CD4-positive, alpha-beta T cell treated with Interferon alpha-2 for 1 hour (primary cell): Measurements from ENCODE around the gene POLR3B.
"Not testable (repeated sequence)": the region's sequence is repeated elsewhere in the genome, so short reads cannot be mapped to it uniquely, and the experiment has no call there.

Experiments used
- DNase-seq, 2 donors: peaks; one replicate each; pipeline ENCODE4 v3.0.0-alpha.2; 2020 to 2022

Gene POLR3B

DNA sequence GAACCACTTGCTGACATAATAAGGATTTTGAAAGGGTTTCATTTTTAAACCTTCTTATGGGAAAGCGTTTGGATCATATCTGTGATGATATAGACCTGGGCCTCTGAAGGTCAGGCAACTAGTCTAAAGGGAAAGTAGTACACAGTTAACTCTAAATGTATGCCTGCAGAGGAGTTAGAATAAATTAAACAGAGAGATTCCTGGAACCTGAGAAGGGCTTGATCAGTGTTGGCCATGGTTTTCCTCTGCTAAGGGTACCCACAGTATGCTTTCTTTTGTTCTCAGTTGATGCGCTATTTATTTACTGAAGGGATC is 14.4 kb upstream of the POLR3B start:
- DNase-seq: no peak

DNA sequence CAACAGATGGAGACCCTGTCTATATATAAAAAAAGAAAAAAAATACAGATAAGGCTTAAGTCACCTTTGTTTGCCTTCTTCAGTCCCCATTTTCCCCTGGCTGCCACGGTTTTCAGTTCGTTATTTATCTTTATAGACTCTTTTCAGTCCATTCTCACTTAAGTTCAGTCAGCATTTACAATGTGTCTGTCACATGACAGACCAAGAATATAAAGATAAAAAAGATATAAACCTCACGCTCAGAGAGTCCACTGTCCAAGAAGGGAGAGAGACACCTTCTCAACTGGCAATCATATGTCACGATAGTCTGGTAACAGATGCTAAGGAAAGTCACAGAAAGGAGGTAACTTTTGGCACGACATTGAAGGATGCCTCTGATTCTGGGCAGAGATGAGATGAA is 13.4 kb upstream of the POLR3B start:
- no peak for DNase-seq

DNA sequence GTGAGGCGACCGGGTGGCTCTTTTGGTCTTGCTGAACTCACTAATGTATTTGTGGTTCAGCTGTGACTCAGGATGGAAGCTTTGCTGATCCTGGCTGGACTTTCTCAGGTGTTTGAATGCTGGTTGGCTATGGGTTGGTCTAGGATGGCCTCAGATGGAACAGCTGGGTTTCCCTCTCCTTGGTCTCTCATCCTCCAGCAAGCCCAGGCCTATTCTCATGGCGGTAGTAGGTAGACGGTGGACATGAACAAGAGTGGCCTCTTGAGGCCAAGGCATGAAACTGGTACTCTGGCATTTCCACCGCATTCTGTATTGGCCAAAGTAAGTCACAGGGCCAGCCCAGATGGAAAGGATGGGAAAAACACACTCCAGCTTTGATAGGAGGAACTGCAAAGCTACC is 11.8 kb upstream of the POLR3B start:
- DNase-seq: peak in 1 of 2 donors; percentile 19

DNA sequence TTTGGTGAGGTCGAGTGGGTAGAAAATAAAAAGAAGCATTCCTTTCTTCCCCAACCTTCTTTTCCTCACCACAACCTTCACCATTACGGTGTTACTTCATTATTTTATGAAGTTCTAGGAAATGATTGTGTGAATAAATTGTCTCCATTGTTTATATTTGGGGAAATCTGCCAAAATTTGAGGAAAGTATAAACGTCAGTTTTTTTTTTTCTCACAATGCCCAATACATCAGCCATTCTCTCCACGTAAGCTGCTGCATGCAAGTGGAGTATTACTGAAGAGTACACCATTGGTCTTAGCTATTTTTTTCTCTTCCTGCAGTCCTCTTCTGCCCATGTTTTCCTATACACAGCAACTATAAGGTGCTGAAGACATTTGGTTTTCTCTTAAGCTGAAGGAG is 9.1 kb upstream of the POLR3B start:
- no peak for DNase-seq

DNA sequence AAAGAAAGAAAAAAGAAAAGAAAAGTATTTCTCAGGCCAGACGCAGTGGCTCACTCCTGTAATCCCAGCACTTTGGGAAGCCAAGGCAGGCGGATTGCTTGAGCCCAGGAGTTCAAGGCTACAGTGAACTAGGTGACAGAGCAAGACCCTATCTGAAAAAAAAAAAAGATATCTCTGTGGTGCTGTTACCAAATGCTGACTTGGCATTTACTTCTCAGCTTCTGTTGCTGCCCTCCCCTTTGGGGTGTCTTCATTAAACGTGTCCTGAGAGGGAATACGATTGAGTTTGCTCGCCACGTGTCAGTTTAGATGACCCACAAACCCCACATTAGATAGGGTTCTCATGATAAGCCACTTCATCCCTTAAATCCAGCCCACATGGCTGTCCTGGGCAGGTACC is 4.4 kb upstream of the POLR3B start:
- no peak for DNase-seq

DNA sequence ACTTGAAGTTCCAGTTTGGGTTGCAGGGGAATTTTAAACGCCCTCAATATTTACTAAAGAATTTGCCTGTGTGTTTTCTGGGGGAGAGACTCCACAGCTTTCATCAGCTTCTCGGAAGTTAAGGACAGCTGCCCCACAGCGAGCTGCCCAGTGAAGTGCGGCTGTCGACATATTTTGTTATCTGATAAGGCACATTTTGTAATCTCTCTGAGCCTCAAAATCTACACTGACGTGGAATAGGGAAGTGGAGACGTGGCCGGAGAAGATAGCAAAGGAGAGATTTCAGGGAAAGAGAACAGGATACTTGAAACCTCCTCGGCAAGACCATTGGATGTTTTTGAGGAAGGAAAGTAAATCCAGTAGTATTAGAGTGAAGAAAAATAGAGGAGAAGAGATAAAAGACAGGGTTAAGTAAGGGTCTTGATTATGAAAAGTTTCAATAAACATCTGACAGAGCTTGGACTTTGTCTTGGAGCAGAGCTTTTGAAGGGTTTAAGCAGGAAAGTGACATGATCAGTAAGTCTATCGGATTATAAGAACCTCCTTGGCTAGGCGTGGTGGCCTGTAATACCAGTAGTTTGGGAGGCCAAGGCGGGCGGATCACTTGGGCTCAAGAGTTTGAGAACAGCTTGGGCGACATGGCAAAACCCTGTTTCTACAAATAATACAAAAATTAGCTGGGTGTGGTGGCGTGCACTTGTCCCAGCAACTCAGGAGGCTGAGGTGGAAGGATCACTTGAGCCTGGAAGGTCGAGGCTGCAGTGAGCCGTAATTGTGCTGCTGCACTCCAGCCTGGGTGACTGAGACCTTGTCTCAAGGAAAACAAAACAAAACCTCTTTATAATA is 1.1 kb downstream of the POLR3B start:
- peak in 1 of 2 donors; percentile 5 for DNase-seq

DNA sequence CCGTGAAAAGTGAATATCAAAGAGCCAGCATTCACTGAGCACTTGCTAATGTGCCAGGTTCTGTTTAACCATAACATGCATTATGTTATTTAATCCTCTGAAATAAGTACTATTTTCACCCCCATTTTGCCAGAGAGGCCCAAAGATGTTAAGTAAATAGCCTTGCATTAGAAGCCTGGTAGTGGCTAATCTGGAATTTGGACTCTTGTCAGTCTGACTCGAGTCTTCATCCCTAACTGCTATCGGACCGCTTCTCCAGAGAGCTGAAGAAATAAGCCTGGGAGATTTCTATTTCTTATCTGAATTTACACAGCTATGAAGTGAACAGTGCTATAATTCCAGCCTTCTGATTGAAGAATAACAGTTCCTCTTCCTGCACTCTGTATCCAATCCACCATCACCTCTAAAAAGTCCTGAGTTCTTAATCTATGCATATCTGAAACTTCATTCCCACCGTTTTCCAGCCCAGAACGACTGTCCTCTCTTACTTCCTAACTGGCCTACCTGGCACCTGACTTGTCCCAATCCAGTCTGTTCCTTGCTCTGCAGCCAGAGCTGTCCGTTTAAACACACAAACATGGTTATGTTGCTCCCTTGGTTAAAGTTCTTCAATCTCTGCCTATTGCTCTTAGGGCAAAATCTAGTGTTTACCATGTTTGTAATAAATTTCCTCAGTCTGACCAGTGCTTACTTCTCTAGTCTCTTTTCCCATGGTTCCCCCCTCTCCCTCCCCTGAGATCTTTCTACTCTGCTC is 2.3 kb downstream of the POLR3B start:
- DNase-seq: no peak

DNA sequence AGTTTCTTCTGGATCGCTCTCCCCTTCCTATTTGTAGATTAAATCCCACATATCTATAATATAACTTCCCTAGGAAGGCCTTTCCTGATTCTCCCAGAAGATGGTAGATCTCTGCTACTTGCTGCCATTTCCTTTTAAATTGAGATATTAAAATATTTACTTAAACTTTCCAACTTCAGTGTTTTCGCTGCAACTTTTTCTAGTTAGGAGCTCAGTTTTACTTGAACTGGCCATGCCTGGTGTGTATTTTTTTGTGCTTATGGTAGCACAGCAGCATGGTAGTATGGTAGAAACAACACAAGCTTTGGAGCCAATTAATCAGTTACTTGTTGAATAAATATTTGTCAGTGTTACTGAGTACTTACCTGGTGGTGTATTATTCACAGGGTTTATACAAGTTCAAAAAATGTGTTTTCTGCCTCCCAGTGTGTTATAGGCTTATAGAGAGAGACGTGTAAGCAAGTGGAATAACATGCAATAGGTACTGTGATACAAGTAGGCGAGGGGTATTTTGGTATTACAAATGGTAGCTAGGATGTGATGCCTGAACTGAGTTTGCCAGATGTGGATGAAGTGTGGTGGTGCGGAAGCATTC is 2.9 kb downstream of the POLR3B start:
- no peak for DNase-seq

DNA sequence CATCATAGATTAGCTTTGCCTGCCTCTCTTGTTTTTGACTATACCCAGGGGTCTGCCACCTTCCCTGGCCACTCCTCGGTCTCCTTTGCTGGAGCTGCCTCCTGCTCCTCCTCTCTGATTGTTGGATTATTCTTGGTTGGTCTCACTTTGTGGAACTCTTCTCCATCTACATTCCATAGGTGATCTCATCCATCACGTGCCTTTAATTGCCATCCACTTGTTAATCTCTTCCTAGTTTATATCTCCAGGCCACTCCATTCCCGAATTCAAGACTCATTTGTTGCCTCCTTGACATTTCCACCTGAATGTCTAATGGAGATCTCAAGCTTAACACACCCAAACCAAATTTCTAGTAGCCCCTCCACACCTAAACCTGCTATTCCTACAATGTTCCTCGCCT is 5.4 kb downstream of the POLR3B start:
- DNase-seq: no peak

DNA sequence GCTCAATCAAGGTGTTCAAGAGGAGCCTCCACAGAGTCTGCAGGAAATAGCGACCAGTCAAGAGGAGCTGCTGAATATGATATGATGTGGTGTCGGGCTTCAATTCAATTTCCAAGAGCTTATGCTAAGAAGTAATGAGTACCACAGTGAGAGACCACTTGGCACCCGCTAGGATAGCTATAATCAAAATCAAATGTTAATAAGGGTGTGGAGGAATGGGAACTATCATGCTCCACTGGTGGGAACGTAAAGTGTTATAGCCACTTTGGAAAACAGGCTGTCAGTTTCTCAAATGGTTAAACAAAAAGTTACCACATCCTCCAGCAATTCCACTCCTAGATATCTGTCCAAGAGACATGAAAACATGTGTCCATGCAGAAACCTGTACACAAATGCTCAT is 6.7 kb downstream of the POLR3B start:
- no peak for DNase-seq

DNA sequence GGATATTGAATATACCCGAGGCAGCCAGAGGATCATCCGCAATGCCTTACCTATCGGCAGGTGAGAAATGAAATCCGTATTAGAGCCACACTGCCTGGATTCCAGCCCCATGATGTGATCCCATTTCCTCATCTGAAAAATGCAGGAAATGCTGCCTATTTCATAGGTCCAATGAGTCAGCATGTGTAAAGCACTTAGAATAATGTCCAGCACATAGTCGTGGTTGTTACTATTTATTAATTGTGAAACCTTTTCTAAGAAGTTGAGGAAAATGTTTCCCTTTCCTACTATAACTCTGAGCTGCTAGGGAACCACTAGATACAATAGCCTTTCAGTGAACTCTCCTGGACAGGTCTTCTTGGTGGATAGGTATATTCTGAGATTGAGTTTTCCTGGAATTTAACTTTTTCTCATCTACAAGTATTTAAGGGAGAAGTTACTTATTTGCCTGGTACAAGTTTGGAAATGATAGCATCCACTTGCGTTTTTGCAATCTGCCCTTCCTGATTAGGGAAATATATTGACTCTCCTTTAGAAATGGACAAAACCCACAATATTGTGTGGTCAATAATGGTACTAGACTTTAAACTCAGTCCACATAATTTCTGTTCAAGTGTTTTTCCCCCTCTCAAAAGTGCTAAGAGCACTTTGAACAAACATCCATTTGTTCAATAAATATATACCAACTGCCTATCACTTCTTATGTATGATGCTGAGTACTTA is 12.2 kb downstream of the POLR3B start:
- no peak for DNase-seq

DNA sequence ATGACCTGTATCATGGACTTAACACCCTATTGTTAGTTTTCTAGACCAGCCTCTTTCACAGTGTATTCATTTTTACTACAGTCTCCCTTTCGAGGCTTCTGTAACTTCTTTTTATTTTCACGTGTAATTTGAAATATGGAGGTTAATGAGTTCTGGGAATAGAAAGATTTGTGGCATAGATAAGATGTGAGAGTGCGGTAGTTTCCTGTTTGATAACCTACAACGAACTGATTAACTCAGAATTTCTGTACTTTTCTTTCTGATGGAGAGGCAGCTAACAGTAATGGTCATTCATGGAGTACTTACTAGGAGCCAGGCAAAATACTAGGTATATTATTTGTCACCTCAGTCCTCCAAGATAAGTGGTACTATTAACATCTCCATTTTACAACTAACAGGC is 21.2 kb downstream of the POLR3B start:
- DNase-seq: peak in 1 of 2 donors; percentile 20

DNA sequence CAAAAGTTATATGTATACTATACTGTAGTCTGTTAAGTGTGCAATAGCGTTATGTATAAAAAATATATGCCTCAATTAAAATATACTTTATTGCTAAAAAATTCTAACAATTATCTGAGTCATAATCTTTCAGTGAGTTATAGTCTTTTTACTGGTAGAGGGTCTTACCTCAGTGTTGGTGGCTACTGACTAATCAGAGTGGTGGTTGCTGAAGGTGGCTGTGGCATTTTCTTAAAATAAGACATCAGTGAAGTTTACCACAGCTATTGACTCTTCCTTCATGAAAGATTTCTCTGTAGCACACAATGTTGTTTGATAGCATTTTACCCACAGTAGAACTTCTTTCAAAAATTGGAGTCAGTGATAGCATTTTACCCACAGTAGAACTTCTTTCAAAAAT is 23.4 kb downstream of the POLR3B start:
- DNase-seq: no peak

DNA sequence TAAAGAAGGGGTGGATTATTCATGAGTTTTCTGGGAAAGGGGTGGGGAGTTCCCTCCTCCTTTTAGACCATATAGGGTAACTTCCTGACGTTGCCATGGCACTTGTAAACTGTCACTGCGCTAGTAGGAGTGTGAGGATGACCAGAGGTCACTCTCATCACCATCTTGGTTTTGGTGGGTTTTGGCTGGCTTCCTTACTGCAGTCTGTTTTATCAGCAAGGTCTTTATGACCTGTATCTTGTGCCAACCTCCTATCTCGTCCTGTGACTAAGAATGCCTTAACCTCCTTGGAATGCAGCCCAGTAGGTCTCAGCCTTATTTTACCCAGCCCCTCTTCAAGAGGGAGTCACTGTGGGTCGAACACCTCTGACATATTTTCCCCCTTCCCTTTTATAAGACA is 24.3 kb downstream of the POLR3B start:
- not testable (repeated sequence) for DNase-seq

DNA sequence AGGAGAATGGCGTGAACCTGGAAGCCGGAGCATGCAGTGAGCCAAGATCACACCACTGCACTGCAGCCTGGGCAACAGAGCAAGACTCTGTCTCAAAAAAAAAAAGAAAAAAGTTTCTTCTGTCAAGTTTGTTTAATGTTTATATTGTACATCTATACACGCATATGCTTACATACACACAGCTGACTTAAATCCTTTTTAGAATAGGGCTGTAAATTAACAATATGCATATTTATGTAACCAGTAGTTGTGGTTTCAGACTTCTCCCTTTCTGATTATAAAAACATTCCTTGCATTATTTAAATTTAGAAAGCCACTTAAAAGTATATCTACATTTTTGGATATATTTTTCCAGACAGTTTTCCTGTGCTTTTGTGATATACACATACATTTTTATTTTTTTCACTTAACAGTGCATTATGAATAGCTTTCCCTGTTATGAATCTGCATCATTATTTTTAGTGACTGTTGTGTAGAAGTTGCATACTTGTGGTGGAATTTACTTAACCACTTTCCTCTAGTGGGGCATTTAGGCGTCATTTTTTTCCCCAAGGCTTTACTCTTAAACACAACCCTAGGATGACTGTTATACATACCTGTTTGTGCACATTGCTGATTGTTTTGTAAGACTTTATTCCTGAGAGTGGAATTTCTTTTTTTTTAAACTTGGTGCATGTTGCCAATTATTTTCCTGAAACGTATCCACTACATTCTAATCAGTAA is 29.4 kb downstream of the POLR3B start:
- no peak for DNase-seq

DNA sequence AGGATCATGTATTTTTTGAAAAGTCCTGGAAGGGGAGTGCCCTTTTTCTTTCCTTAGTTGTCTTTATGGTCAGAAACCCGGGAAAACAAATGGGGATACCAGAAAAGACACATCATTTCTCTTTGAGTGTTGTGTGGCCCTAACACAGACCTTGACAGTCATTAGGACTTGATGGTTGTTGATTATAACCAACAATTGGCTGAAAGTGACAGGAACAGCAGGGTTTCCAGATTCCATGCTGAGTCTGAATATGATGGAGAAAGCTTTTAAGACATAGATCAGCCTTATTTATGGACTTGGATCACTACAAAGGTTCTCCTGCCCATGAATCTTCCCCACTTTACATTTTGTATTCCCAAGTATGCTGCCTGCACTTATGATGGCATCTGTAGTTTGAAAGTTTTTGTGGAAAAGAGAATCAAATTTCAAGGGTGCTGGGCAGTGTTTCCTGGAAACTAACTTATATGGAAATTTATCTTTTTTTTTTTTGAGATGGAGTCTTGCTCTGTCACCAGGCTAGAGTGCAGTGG is 30.4 kb downstream of the POLR3B start:
- no peak for DNase-seq

DNA sequence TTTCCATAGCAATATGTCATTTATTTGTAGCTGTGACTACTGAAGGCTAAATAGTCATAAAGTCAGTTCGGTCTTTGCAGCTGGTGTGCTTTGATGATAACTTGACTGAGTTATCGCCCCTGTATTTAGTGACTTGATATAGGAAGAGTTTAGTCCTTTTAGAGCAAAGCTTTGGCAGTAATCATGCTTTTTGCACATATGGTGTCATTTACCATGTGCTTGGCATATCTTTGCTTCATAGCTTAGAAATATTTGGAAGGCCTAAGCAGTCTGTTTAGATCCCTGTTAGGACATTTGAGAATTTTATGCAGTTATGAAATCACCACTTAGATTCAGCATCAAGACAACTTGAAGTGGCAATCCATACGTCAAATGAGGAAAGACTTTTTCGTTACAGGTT is 31.6 kb downstream of the POLR3B start:
- DNase-seq: no peak

DNA sequence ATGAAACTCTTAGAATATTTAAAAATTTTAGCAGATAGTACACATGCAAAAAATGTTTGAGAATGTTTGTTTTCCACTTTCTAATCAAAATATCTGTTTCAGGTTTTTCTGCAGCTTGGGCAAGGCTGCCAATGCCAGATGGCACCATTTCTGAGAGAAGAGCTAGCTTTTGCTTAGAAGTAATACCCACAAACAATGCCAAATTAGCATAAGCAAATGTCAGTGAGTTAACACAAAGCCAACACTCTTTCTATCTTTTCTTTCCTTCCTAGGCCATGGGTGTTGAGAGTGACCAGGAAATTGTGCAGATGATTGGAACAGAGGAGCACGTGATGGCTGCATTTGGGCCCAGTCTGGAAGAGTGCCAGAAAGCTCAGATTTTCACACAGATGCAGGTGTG is 35.2 kb downstream of the POLR3B start:
- no peak for DNase-seq

DNA sequence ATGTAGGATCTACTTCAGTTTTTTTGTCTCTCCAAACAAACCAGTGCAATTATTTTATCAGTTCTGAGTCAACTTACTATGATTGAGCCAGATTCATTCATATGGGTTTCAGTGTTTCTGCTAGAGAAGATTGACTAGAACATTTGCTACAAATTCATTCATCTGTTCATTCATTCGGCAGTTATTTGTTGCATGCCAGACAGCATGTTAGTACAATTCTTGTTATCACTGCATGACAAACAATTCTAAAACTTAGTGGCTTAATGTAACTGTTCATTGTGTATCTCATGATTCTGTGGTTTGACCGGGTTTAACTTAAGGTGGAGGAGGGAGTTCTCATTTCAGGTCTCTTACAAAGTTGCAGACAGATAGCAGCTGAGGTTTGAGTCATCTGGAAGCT is 52.3 kb downstream of the POLR3B start:
- DNase-seq: no peak

DNA sequence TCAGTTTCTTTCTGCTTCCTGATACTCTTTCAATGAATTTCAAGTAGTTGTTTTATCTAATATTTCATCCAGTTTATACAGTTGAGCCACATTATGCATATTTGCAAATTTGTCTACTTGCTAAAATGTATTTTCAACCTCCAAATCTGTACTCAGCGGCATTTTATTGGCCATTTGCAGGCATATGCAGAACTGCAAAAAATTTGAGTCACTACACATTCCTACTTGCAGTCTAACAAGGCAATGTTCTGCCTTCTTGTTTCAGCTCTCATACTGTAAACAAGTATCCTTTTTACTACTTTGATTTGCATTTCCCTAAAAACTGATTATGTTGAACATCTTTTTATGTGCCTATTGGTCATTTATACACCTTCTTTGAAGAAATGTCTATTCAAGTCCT is 55.0 kb downstream of the POLR3B start:
- no peak for DNase-seq

DNA sequence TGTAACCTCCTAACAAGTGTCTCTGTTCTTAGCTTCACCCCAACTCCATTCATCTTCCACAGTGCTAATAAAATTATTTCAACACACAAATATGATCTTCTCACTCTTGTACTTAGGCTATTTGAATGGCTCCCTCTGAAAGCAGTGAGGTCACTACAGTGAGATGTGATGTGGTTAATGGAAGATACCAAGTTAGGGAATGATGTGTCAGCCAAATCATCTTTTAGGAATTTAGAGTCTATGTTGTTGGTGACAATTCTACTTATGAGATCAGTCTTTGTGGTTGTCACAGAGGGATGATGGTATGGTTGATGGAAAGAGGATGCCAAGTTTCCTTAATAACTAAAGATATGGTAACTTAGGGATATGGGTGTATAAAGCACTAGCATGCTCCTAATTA is 57.6 kb downstream of the POLR3B start:
- DNase-seq: no peak

DNA sequence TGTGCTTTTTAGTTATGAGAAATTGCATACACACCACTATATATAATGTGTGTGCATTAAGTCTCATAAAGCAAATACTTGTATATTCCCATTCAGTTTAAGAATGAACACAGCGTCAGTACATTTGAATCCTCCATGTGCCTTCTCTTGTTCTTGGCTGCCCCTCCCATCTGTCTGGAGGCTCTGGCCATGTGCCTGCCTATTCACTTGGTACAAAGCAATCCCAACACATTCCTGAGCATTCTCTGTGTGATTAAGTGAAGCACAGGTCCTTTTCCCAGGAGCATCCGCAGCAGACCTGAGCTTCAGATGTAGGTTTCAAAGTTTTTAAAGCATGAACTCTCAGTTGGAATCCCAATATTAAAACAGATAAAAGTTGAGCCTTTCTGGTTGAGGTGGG is 58.7 kb downstream of the POLR3B start:
- no peak for DNase-seq
